ENCODE results near the gene APBB2. TPM values are rescaled to one million over a fixed set of nuclear protein-coding genes. Genes with fewer than 3 reads are reported as not detected.

Gene APBB2
- total and polyA plus RNA-seq, 2 of the 4 experiments (the other 2 are of a cell fraction): 47.9 to 75.5 TPM

DNA sequence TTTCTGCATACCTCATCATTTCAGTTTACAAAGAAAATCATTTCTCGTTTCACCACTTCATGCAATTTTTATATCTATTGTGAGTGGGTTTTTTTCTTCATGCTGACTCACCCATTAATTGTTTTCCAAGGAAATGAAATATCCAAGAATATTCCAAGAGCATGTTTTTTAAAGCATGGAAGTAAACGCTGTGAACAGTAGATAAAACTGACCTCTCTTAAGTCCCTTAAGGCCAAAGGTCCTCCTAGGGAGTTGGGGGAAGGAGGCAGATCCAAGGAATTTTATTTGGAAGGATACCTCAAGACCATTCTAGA lies 2.6 kb upstream of the APBB2 start:
- H2AFZ ChIP-seq (replicated peaks; ENCODE audit: low read length, poor library complexity): no peak overlapping the region
- H3K56ac ChIP-seq (ENCODE audit: extremely low read depth, insufficient read depth, low read length): no peak overlapping the region
- H3K9ac ChIP-seq (ENCODE audit: low read depth, low read length): no peak overlapping the region; the same call in 1 of the 2 replicates
- H3K9me3 ChIP-seq (ENCODE audit: control insufficient read depth, insufficient read depth, low read length): no peaks in the 10 kb centered on the region
- H2AK5ac ChIP-seq (ENCODE audit: low read depth, low read length): no peak overlapping the region
- H3K27me3 ChIP-seq (ENCODE audit: control insufficient read depth, insufficient read depth, low read length): no peaks in the 10 kb centered on the region
- no peaks in the 10 kb centered on the region; the same call in 1 of the 2 replicates for H3K9me1 ChIP-seq (ENCODE audit: insufficient read depth, low read length)
- intact Hi-C loops (cut with micrococcal nuclease): no loop called here
- H3K18ac ChIP-seq (ENCODE audit: low read depth, low read length): no peak overlapping the region; the same call in 1 of the 2 replicates
- H4K8ac ChIP-seq (ENCODE audit: low read depth in 2 of 2, low read length in 2 of 2): peak overlapping the region; percentile 87 to 97
- peaks cover 6 to 16% of the 10 kb centered on the region in 2 experiments; a peak in 3 of 4 replicates for H3K79me1 ChIP-seq (ENCODE audit: low read depth in 1 of 2, low read length in 2 of 2)
- H4K91ac ChIP-seq (ENCODE audit: insufficient read depth, low read depth, low read length): peak overlapping the region; percentile 82; the same call in 1 of the 2 replicates
- DNase-seq (no peak), ATAC-seq (ENCODE audit: low read depth) (no peak)
- H3K27ac ChIP-seq (ENCODE audit: insufficient read depth, low read length): no peak overlapping the region
- no TSS peak for BruUV-seq (replicated peaks)
- no peak overlapping the region for H3K14ac ChIP-seq (replicated peaks; ENCODE audit: low read depth, low read length)
- H4K20me1 ChIP-seq (ENCODE audit: insufficient read depth, low read length): no peaks in the 10 kb centered on the region
- peak overlapping the region; percentile 66 for H2BK5ac ChIP-seq (ENCODE audit: low read depth, low read length, poor library complexity, severe bottlenecking)
- H2BK15ac ChIP-seq (ENCODE audit: low read depth, low read length): peak overlapping the region; percentile 89; the same call in 2 of the 3 replicates
- peak overlapping the region; percentile 80; the same call in 1 of the 2 replicates for H3K23ac ChIP-seq (ENCODE audit: low read depth, low read length)
- H2BK20ac ChIP-seq (ENCODE audit: low read depth, low read length): no peak overlapping the region
- H3K4me2 ChIP-seq (ENCODE audit: low read depth, low read length): peak overlapping the region; percentile 84; the same call in 1 of the 2 replicates
- no peak overlapping the region for H2AK9ac ChIP-seq (replicated peaks; ENCODE audit: low read depth, low read length, poor library complexity)
- no CpG with 5 or more reads among the region's 2 CpGs for WGBS, 2 experiments (ENCODE audit: extremely low coverage in 2 of 2, insufficient read length in 1 of 2)
- ChIA-PET POLR2A (ENCODE audit: unreplicated experiment) (interaction anchor here (0.7 kb wide), 1 partner anchor 241 kb away, joined by 7 read pairs; no protein-coding TSS in a partner anchor), CTCF (interaction anchor here (1.2 to 1.6 kb wide), 2 partner anchors 219 to 291 kb away, joined by 3 to 4 read pairs; no protein-coding TSS in a partner anchor)
- in situ Hi-C loops (cut with MboI; ENCODE audit: low sequenced_read_pairs): loop anchor here (5.0 kb wide), 2 partner anchors 240 to 295 kb away; no protein-coding TSS in a partner anchor
- H4K5ac ChIP-seq (ENCODE audit: low read depth, low read length): no peak overlapping the region; the same call in 1 of the 2 replicates
- H3K4me1 ChIP-seq (ENCODE audit: control insufficient read depth, insufficient read depth, low read length): peaks cover 2% of the 10 kb centered on the region; the same call in 1 of the 2 replicates
- no peak overlapping the region for H2BK120ac ChIP-seq (ENCODE audit: low read depth, low read length)
- H3K4ac ChIP-seq (ENCODE audit: low read depth, low read length): peak overlapping the region; percentile 93; the same call in 1 of the 2 replicates
- H3K4me3 ChIP-seq (ENCODE audit: insufficient read depth, low read depth, low read length): peak overlapping the region; percentile 76; the same call in 1 of the 2 replicates
- dilution Hi-C loops (cut with HindIII; ENCODE audit: low sequenced_read_pairs, unreplicated experiment): no loop called here
- no peak for TF ChIP-seq BHLHE40 (IDR thresholded peaks at IDR 0.05; ENCODE audit: low read depth, low read length)
- TF ChIP-seq MAZ (IDR thresholded peaks at IDR 0.05; ENCODE audit: borderline replicate concordance, low read depth, low read length): no peak
- TF ChIP-seq SMC3 (IDR thresholded peaks at IDR 0.05; ENCODE audit: low read depth, low read length): no peak
- peak; percentile 79 for TF ChIP-seq MAFK (IDR thresholded peaks at IDR 0.05; ENCODE audit: low read depth, low read length)
- TF ChIP-seq, protein P1, sequence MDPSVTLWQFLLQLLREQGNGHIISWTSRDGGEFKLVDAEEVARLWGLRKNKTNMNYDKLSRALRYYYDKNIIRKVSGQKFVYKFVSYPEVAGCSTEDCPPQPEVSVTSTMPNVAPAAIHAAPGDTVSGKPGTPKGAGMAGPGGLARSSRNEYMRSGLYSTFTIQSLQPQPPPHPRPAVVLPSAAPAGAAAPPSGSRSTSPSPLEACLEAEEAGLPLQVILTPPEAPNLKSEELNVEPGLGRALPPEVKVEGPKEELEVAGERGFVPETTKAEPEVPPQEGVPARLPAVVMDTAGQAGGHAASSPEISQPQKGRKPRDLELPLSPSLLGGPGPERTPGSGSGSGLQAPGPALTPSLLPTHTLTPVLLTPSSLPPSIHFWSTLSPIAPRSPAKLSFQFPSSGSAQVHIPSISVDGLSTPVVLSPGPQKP (IDR thresholded peaks at IDR 0.05; ENCODE audit: borderline replicate concordance, low read depth, low read length): no peak
- TF ChIP-seq CEBPB (IDR thresholded peaks at IDR 0.05; ENCODE audit: low read depth, low read length): no peak
- H3K36me3 ChIP-seq (ENCODE audit: control insufficient read depth, insufficient read depth, low read length): no peaks in the 10 kb centered on the region

All from IMR-90 (cell line).